Measurements from ENCODE around the gene F11R. TPM values are rescaled to one million over a fixed set of nuclear protein-coding genes. Genes with fewer than 3 reads are reported as not detected.
"Not testable (repeated sequence)": the region's sequence is repeated elsewhere in the genome, so short reads cannot be mapped to it uniquely, and the experiment has no call there.

The F11R gene
- total and polyA plus RNA-seq, 2 donors (not counting 1 experiment from before 2014, with no cell fraction given): 16.4 to 17.3 TPM

GRCh38 chr1:161066694-161067093, 45.7 kb upstream of the F11R start:
- peak overlapping the region in 3 of 5 experiments; percentile 7 to 43 (median 12) for H3K4me3 ChIP-seq (ENCODE audit: control extremely low read depth in 1 of 5, extremely low read depth in 1 of 5, insufficient read depth in 1 of 5, low read depth in 2 of 5, low read length in 4 of 5)
- Mint-ChIP-seq H3K4me3 (peak overlapping the region; percentile 100), H3K4me1 (peaks cover 65% of the 10 kb centered on the region)

GRCh38 chr1:161065681-161066080, 44.7 kb upstream of the F11R start:
- ATAC-seq (ENCODE audit: low read depth); H3K27ac Mint-ChIP-seq: not testable (repeated sequence)

More at GRCh38 chr1:161066694-161067093, 45.7 kb upstream of the F11R start:
- WGBS (ENCODE audit: insufficient coverage): 43% methylated on average over 3 of the region's 3 CpGs
- no peaks in the 10 kb centered on the region for H3K27me3 Mint-ChIP-seq
- no peak overlapping the region for H2AFZ ChIP-seq (ENCODE audit: insufficient read depth, low read depth, low read length, poor library complexity, severe bottlenecking)
- peak overlapping the region; percentile 33 for H3K9ac ChIP-seq (ENCODE audit: low read length)
- TF ChIP-seq CTCF (IDR thresholded peaks at IDR 0.05) (no peak), EZH2 (IDR thresholded peaks at IDR 0.05; ENCODE audit: borderline replicate concordance, insufficient read depth, low read depth, low read length, poor library complexity, severe bottlenecking) (no peak)
- H3K27ac Mint-ChIP-seq: peak overlapping the region; percentile 98
- peaks cover 87% of the 10 kb centered on the region for H3K79me2 ChIP-seq (ENCODE audit: control insufficient read depth, insufficient read depth, low read length)
- ATAC-seq (ENCODE audit: low read depth) (no peak), DNase-seq (peak; percentile 42)
- peaks cover 45 to 57% of the 10 kb centered on the region in 2 donors for H3K4me1 ChIP-seq (ENCODE audit: control insufficient read depth in 2 of 2, insufficient read depth in 2 of 2, low read length in 2 of 2)
- CTCF ChIA-PET: interaction anchor here (0.7 to 8.9 kb wide), 3 partner anchors 19 to 31 kb away, joined by 4 to 142 read pairs (median 6); partner anchors contain the start of gene KLHDC9
- intact Hi-C loops (cut with micrococcal nuclease): loop anchor here (5.0 kb wide), 1 partner anchor 66 kb away; the partner anchor contains the start of gene DEDD
- POLR2A ChIA-PET: interaction anchor here (0.8 to 6.8 kb wide), 2 partner anchors 21 to 690 kb away, joined by 8 to 108 read pairs; partner anchors contain the start of gene USF1
- H3K36me3 ChIP-seq (replicated peaks in 1 of 2; ENCODE audit: control extremely low read depth in 1 of 2, control insufficient read depth in 1 of 2, extremely low read depth in 1 of 2, insufficient read depth in 2 of 2, low read length in 1 of 2): peaks cover 2 to 22% of the 10 kb centered on the region in 2 experiments
- H3K9me3 Mint-ChIP-seq (ENCODE audit: insufficient read depth): no peaks in the 10 kb centered on the region
- H3K27ac ChIP-seq (ENCODE audit: low read length in 2 of 2): peak overlapping the region; percentile 44 to 96
- H3K4me2 ChIP-seq (replicated peaks; ENCODE audit: low read depth, low read length, poor library complexity, severe bottlenecking): peak overlapping the region; percentile 97
- H3K27me3 ChIP-seq (replicated peaks in 1 of 4; ENCODE audit: control extremely low read depth in 1 of 4, control insufficient read depth in 3 of 4, insufficient read depth in 4 of 4, low read length in 3 of 4): no peaks in the 10 kb centered on the region
- no peaks in the 10 kb centered on the region for H3K9me3 ChIP-seq (ENCODE audit: control extremely low read depth in 1 of 3, control insufficient read depth in 2 of 3, insufficient read depth in 1 of 3, low read length in 2 of 3)
- H4K20me1 ChIP-seq (ENCODE audit: control insufficient read depth, insufficient read depth, low read length, poor library complexity, severe bottlenecking): peaks cover 44% of the 10 kb centered on the region

GRCh38 chr1:161063936-161064335, 43.0 kb upstream of the F11R start:
- WGBS (ENCODE audit: insufficient coverage): 100% methylated on average over 1 of the region's 6 CpGs
- peaks cover 36 to 46% of the 10 kb centered on the region in 2 donors for H3K4me1 ChIP-seq (ENCODE audit: control insufficient read depth in 2 of 2, insufficient read depth in 2 of 2, low read length in 2 of 2)
- H3K9me3 ChIP-seq (ENCODE audit: control extremely low read depth in 1 of 3, control insufficient read depth in 2 of 3, insufficient read depth in 1 of 3, low read length in 2 of 3); H3K4me2 ChIP-seq (replicated peaks; ENCODE audit: low read depth, low read length, poor library complexity, severe bottlenecking); H3K27me3 ChIP-seq (replicated peaks in 1 of 4; ENCODE audit: control extremely low read depth in 1 of 4, control insufficient read depth in 3 of 4, insufficient read depth in 4 of 4, low read length in 3 of 4); H3K4me3 Mint-ChIP-seq; H2AFZ ChIP-seq (ENCODE audit: insufficient read depth, low read depth, low read length, poor library complexity, severe bottlenecking); H3K4me3 ChIP-seq (ENCODE audit: control extremely low read depth in 1 of 5, extremely low read depth in 1 of 5, insufficient read depth in 1 of 5, low read depth in 2 of 5, low read length in 4 of 5); H3K27me3 Mint-ChIP-seq; ATAC-seq (ENCODE audit: low read depth); H3K9me3 Mint-ChIP-seq (ENCODE audit: insufficient read depth); POLR2A ChIA-PET; H3K9ac ChIP-seq (ENCODE audit: low read length); intact Hi-C loops (cut with micrococcal nuclease); DNase-seq: not testable (repeated sequence)
- H3K27ac Mint-ChIP-seq: peak overlapping the region; percentile 32
- peak overlapping the region in 1 of 2 donors; percentile 53 for H3K27ac ChIP-seq (ENCODE audit: low read length in 2 of 2)
- peaks cover 5 to 39% of the 10 kb centered on the region in 2 experiments for H3K36me3 ChIP-seq (replicated peaks in 1 of 2; ENCODE audit: control extremely low read depth in 1 of 2, control insufficient read depth in 1 of 2, extremely low read depth in 1 of 2, insufficient read depth in 2 of 2, low read length in 1 of 2)
- CTCF ChIA-PET: interaction anchor here (1.1 to 1.2 kb wide), 2 partner anchors 22 to 67 kb away, joined by 3 read pairs; no protein-coding TSS in a partner anchor
- peaks cover 96% of the 10 kb centered on the region for H3K79me2 ChIP-seq (ENCODE audit: control insufficient read depth, insufficient read depth, low read length)
- H3K4me1 Mint-ChIP-seq: peaks cover 64% of the 10 kb centered on the region
- H4K20me1 ChIP-seq (ENCODE audit: control insufficient read depth, insufficient read depth, low read length, poor library complexity, severe bottlenecking): peaks cover 66% of the 10 kb centered on the region

More at GRCh38 chr1:161065681-161066080, 44.7 kb upstream of the F11R start:
- Histone ChIP-seq H3K4me1 (ENCODE audit: control insufficient read depth in 2 of 2, insufficient read depth in 2 of 2, low read length in 2 of 2) (peaks cover 45 to 48% of the 10 kb centered on the region in 2 donors), H3K36me3 (replicated peaks in 1 of 2; ENCODE audit: control extremely low read depth in 1 of 2, control insufficient read depth in 1 of 2, extremely low read depth in 1 of 2, insufficient read depth in 2 of 2, low read length in 1 of 2) (peaks cover 5 to 29% of the 10 kb centered on the region in 2 experiments), H4K20me1 (ENCODE audit: control insufficient read depth, insufficient read depth, low read length, poor library complexity, severe bottlenecking) (peaks cover 52% of the 10 kb centered on the region), H3K4me2 (replicated peaks; ENCODE audit: low read depth, low read length, poor library complexity, severe bottlenecking) (peak overlapping the region; percentile 4), H3K79me2 (ENCODE audit: control insufficient read depth, insufficient read depth, low read length) (peaks cover 91% of the 10 kb centered on the region), H3K27ac (ENCODE audit: low read length in 2 of 2) (peak overlapping the region in 1 of 2 donors; percentile 96)
- ChIA-PET POLR2A (interaction anchor here (0.6 to 6.8 kb wide), 3 partner anchors 20 to 66 kb away, joined by 3 to 108 read pairs (median 6); partner anchors contain the start of gene USF1), CTCF (interaction anchor here (2.0 kb wide), 1 partner anchor 18 kb away, joined by 6 read pairs; no protein-coding TSS in a partner anchor)
- H2AFZ ChIP-seq (ENCODE audit: insufficient read depth, low read depth, low read length, poor library complexity, severe bottlenecking); H3K9me3 Mint-ChIP-seq (ENCODE audit: insufficient read depth); H3K9me3 ChIP-seq (ENCODE audit: control extremely low read depth in 1 of 3, control insufficient read depth in 2 of 3, insufficient read depth in 1 of 3, low read length in 2 of 3); H3K4me3 Mint-ChIP-seq; H3K27me3 ChIP-seq (replicated peaks in 1 of 4; ENCODE audit: control extremely low read depth in 1 of 4, control insufficient read depth in 3 of 4, insufficient read depth in 4 of 4, low read length in 3 of 4); H3K27me3 Mint-ChIP-seq; H3K4me3 ChIP-seq (ENCODE audit: control extremely low read depth in 1 of 5, extremely low read depth in 1 of 5, insufficient read depth in 1 of 5, low read depth in 2 of 5, low read length in 4 of 5); H3K9ac ChIP-seq (ENCODE audit: low read length); DNase-seq: not testable (repeated sequence)
- 100% methylated on average over 3 of the region's 7 CpGs for WGBS (ENCODE audit: insufficient coverage)
- peaks cover 66% of the 10 kb centered on the region for H3K4me1 Mint-ChIP-seq
- intact Hi-C loops (cut with micrococcal nuclease): loop anchor here (5.0 kb wide), 1 partner anchor 67 kb away; the partner anchor contains the start of gene DEDD
